Activated naive CD4-positive, alpha-beta T cell treated with anti-CD3 and anti-CD28 coated beads for 36 hours (primary cell): ENCODE data around the gene VAC14. TPM values are rescaled to one million over a fixed set of nuclear protein-coding genes. Genes with fewer than 3 reads are reported as not detected.
A peak's percentile ranks its signal among the peaks of the same experiment; 100 is the strongest.
"Not testable (repeated sequence)": the region's sequence is repeated elsewhere in the genome, so short reads cannot be mapped to it uniquely, and the experiment has no call there.

ENCODE experiments used
- CTCF ChIA-PET: fragments of 350-600 bp; sonication (Branson Sonifier 250); formaldehyde crosslinking; loops from one replicate; lab custom pipeline; 2021; ENCODE audit warnings: antibody characterized with exemption; lab: Charles Lee
- DNase-seq: peaks from one replicate; pipeline ENCODE4 v3.0.0-alpha.2; 2020
- H3K27ac Mint-ChIP-seq: one replicate; pipeline ENCODE4 v1.8.0; 2021; ENCODE audit warnings: mild to moderate bottlenecking, mixed read lengths
- H3K27me3 Mint-ChIP-seq: one replicate; pipeline ENCODE4 v1.8.0; 2021; ENCODE audit warnings: low read depth, mixed read lengths
- H3K36me3 Mint-ChIP-seq: one replicate; pipeline ENCODE4 v1.8.0; 2021; ENCODE audit warnings: low read depth, mixed read lengths
- H3K4me1 Mint-ChIP-seq: one replicate; pipeline ENCODE4 v1.8.0; 2021; ENCODE audit warnings: low read depth, mixed read lengths
- H3K4me3 Mint-ChIP-seq: one replicate; pipeline ENCODE4 v1.8.0; 2021; ENCODE audit warnings: mild to moderate bottlenecking, moderate library complexity, mixed read lengths
- H3K9me3 Mint-ChIP-seq: one replicate; pipeline ENCODE4 v1.8.0; 2021; ENCODE audit warnings: mixed read lengths
- intact Hi-C: fragments of 100-400 bp; cut with micrococcal nuclease; formaldehyde crosslinking; loops from one replicate; pipeline ENCODE4 v1.15.1; 2023
- total RNA-seq, 2 experiments: library from RNA; stranded (reverse); gene quantifications; one replicate each; pipeline ENCODE4 v1.2.3, GENCODE V29; 2021

The VAC14 gene
- 10 to 100 TPM; 19.6 to 20.6 TPM for total RNA-seq

DNA sequence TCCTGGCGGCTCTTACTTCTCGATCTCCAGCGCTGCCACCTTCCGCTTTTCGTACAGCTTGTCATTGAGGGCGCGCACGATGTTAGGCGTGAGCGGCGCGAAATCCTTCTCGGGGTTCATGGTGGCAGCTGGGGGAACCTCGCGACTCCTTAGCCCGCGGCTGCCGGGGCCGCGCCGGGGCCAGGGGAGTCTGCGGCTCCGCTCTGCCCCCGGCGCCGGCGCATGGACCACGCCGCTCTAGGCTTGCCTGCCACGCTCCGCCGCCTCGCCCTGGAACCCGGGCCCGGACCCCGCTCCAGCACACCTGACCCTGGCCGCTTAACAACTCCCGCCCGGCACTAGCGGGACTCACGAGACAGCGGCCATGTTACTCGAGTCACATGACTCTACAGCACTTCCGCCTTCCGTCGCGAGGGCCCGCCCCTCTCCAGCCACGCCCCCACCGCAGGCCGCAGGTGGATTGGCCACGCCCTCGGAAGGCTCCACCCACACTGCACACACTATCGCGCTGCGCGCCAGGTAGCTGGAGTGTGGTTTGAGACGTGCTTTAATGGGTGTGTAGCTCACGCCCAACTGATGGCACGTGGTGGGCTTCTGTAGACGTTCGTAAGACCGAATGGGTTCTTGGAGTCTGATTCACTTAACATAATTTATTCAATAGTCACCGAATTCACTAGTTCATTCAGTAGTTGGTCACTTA, at the start of gene VAC14:
TSS of gene VAC14 (minus strand) at position 378 of the 700 bp plus-strand sequence. CDS start at position 120, 258 bp downstream.
- intact Hi-C loops = loop anchor here (1.0 to 10.0 kb wide), 4 partner anchors 486 to 814 kb away; partner anchors contain the start of gene CMTR2
- Mint-ChIP-seq H3K4me1 (peaks cover 19% of the 10 kb centered on the region), H3K36me3 (no peaks in the 10 kb centered on the region), H3K27me3 (no peaks in the 10 kb centered on the region), H3K9me3 (peaks cover 3% of the 10 kb centered on the region), H3K27ac (peak within 1 kb of the TSS; percentile 32), H3K4me3 (peak within 1 kb of the TSS; percentile 88)
- CTCF ChIA-PET = interaction anchor here (1.6 kb wide), 1 partner anchor 30 kb away, joined by 4 read pairs; no protein-coding TSS in a partner anchor
- peak; percentile 98 for DNase-seq

GRCh38 chr16:70823498-70824118, 22.6 kb upstream of the VAC14 start:
- H3K9me3 Mint-ChIP-seq, CTCF ChIA-PET, H3K36me3 Mint-ChIP-seq, DNase-seq, H3K27me3 Mint-ChIP-seq, H3K4me3 Mint-ChIP-seq, H3K4me1 Mint-ChIP-seq, H3K27ac Mint-ChIP-seq, intact Hi-C loops: not testable (repeated sequence)

GRCh38 chr16:70822734-70823133, 21.8 kb upstream of the VAC14 start:
- CTCF ChIA-PET, H3K9me3 Mint-ChIP-seq, intact Hi-C loops, H3K4me3 Mint-ChIP-seq, H3K27me3 Mint-ChIP-seq, H3K36me3 Mint-ChIP-seq, DNase-seq, H3K4me1 Mint-ChIP-seq, H3K27ac Mint-ChIP-seq: not testable (repeated sequence)

- H3K27me3 Mint-ChIP-seq, H3K27ac Mint-ChIP-seq, H3K36me3 Mint-ChIP-seq, intact Hi-C loops, H3K9me3 Mint-ChIP-seq, CTCF ChIA-PET, H3K4me3 Mint-ChIP-seq, H3K4me1 Mint-ChIP-seq, DNase-seq: not testable (repeated sequence)
Observed at GRCh38 chr16:70818088-70818487, 17.1 kb upstream of the VAC14 start.

GRCh38 chr16:70809392-70810060, 8.6 kb upstream of the VAC14 start:
- Mint-ChIP-seq H3K4me3 (no peak overlapping the region), H3K36me3 (no peaks in the 10 kb centered on the region), H3K9me3 (no peaks in the 10 kb centered on the region), H3K27me3 (peaks cover 4% of the 10 kb centered on the region), H3K4me1 (no peaks in the 10 kb centered on the region), H3K27ac (no peak overlapping the region)
- DNase-seq = peak; percentile 14
- CTCF ChIA-PET = interaction anchor here (1.0 to 1.9 kb wide), 2 partner anchors 39 to 440 kb away, joined by 3 to 8 read pairs; no protein-coding TSS in a partner anchor
- intact Hi-C loops = loop anchor here (10.0 kb wide), 1 partner anchor 805 kb away; no protein-coding TSS in a partner anchor

DNA sequence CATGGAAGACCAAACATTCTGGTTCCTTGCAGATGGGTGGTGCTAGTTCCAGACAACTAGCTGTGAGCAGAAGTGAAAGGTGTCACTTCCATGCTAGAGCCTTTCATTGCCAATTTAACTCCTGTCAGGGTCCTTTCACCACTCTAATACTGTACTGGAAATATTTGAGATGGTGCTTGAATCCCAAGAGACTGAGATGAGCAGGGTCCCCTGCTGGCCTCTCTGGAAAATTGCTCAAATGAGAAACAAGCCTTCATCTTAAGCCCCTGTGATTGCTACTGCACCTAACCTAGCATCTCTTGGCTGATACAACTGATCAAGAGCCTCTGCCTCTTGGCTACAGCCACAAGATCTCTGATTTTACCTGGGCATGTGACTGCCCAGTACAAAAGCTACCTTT, 7.4 kb upstream of the VAC14 start:
- peaks cover 4% of the 10 kb centered on the region for H3K27me3 Mint-ChIP-seq
- peaks cover 3% of the 10 kb centered on the region for H3K9me3 Mint-ChIP-seq
- no peaks in the 10 kb centered on the region for H3K4me1 Mint-ChIP-seq
- no peak for DNase-seq
- CTCF ChIA-PET = interaction anchor here (1.0 to 1.9 kb wide), 2 partner anchors 38 to 441 kb away, joined by 3 to 8 read pairs; no protein-coding TSS in a partner anchor
- intact Hi-C loops = loop anchor here (10.0 kb wide), 1 partner anchor 806 kb away; no protein-coding TSS in a partner anchor
- no peak overlapping the region for H3K4me3 Mint-ChIP-seq
- H3K27ac Mint-ChIP-seq = no peak overlapping the region
- H3K36me3 Mint-ChIP-seq = no peaks in the 10 kb centered on the region

DNA sequence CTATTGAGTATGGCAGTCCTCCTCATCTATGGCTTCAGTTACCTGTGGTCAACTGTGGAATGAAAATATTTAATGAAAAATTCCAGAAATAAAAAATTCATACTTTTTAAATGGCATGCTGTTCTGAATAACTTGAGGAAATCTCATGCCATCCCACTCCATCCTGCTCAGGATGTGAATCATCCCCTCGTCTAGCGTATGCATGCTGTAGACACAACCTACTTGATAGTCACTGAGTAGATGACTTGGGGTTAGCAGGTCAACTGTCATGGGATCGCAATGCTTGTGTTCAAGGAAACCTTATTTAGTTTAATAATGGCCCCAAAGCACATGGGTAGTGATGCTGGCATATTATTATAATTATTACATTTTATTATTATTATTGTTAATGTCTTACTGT, 4.8 kb upstream of the VAC14 start:
- Mint-ChIP-seq H3K27me3 (peaks cover 4% of the 10 kb centered on the region), H3K4me3 (no peak overlapping the region), H3K9me3 (peaks cover 3% of the 10 kb centered on the region), H3K27ac (no peak overlapping the region), H3K36me3 (no peaks in the 10 kb centered on the region), H3K4me1 (no peaks in the 10 kb centered on the region)
- CTCF ChIA-PET = no interaction called here
- intact Hi-C loops = loop anchor here (10.0 kb wide), 1 partner anchor 809 kb away; no protein-coding TSS in a partner anchor
- no peak for DNase-seq

DNA sequence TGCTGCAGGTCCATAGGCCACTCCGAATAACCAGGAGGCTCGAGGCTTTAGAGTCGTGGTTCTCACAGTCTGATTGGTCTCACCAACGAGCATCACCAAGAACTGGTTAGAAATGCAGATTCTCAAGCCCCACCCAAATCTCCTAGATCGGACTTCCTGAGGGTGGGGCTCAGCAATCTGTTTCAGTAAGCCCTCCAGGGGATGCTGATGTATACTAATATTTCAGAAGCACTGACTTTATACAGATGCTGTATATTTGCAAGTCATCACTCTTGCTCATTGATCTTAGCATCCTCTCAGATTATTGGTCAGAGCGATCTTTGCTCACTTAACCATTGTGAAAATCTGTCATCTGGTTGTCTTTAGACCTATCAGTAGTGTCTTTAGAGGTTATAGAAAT, 4.4 kb upstream of the VAC14 start:
- CTCF ChIA-PET = no interaction called here
- Mint-ChIP-seq H3K36me3 (no peaks in the 10 kb centered on the region), H3K27me3 (peaks cover 4% of the 10 kb centered on the region), H3K9me3 (peaks cover 3% of the 10 kb centered on the region), H3K27ac (no peak overlapping the region), H3K4me1 (peaks cover 2% of the 10 kb centered on the region), H3K4me3 (no peak overlapping the region)
- intact Hi-C loops = loop anchor here (10.0 kb wide), 1 partner anchor 809 kb away; no protein-coding TSS in a partner anchor
- DNase-seq = no peak

GRCh38 chr16:70804734-70805169, 3.8 kb upstream of the VAC14 start:
- peaks cover 4% of the 10 kb centered on the region for H3K27me3 Mint-ChIP-seq
- no peak overlapping the region for H3K27ac Mint-ChIP-seq
- H3K9me3 Mint-ChIP-seq = peaks cover 3% of the 10 kb centered on the region
- intact Hi-C loops = loop anchor here (5.0 to 10.0 kb wide), 3 partner anchors 483 to 810 kb away; partner anchors contain the start of gene CMTR2
- H3K4me1 Mint-ChIP-seq = peaks cover 8% of the 10 kb centered on the region
- no peaks in the 10 kb centered on the region for H3K36me3 Mint-ChIP-seq
- DNase-seq = no peak
- CTCF ChIA-PET = interaction anchor here (0.6 kb wide), 1 partner anchor 1334 kb away, joined by 5 read pairs; no protein-coding TSS in a partner anchor
- no peak overlapping the region for H3K4me3 Mint-ChIP-seq

GRCh38 chr16:70804153-70804733, 3.3 kb upstream of the VAC14 start:
- intact Hi-C loops = loop anchor here (5.0 to 10.0 kb wide), 3 partner anchors 483 to 811 kb away; partner anchors contain the start of gene CMTR2
- DNase-seq = no peak
- Mint-ChIP-seq H3K27me3 (peaks cover 4% of the 10 kb centered on the region), H3K9me3 (peaks cover 3% of the 10 kb centered on the region), H3K36me3 (no peaks in the 10 kb centered on the region), H3K27ac (no peak overlapping the region), H3K4me1 (peaks cover 11% of the 10 kb centered on the region), H3K4me3 (no peak overlapping the region)
- CTCF ChIA-PET = interaction anchor here (0.6 kb wide), 1 partner anchor 1334 kb away, joined by 5 read pairs; no protein-coding TSS in a partner anchor

- Mint-ChIP-seq H3K4me1 (peaks cover 19% of the 10 kb centered on the region), H3K4me3 (no peak overlapping the region), H3K27ac (no peak overlapping the region), H3K36me3 (no peaks in the 10 kb centered on the region), H3K9me3 (peaks cover 3% of the 10 kb centered on the region), H3K27me3 (peaks cover 4% of the 10 kb centered on the region)
- DNase-seq = no peak
- intact Hi-C loops = loop anchor here (5.0 to 10.0 kb wide), 3 partner anchors 484 to 811 kb away; partner anchors contain the start of gene CMTR2
- CTCF ChIA-PET = no interaction called here
Observed at GRCh38 chr16:70803319-70803718, 2.4 kb upstream of the VAC14 start.
